ENCODE data around the gene DLG5. TPM values are rescaled to one million over a fixed set of nuclear protein-coding genes. Genes with fewer than 3 reads are reported as not detected.
"Not testable (repeated sequence)": the region's sequence is repeated elsewhere in the genome, so short reads cannot be mapped to it uniquely, and the experiment has no call there.

The DLG5 gene
- total RNA-seq, 2 experiments from 2014 or later = 3.2 to 3.5 TPM

GRCh38 chr10:77768039-77768438 is 158.5 kb downstream of the DLG5 start:
- ChIA-PET POLR2A (no interaction called here), CTCF (interaction anchor here (0.7 to 1.1 kb wide), 2 partner anchors 48 to 68 kb away, joined by 3 read pairs; no protein-coding TSS in a partner anchor)
- no peaks in the 10 kb centered on the region for H3K4me1 Mint-ChIP-seq (ENCODE audit: low read depth)
- DNase-seq (no peak), ATAC-seq (no peak)
- no peak overlapping the region for H3K4me3 Mint-ChIP-seq
- H3K9me3 Mint-ChIP-seq (ENCODE audit: insufficient read depth) = no peaks in the 10 kb centered on the region
- H3K27ac Mint-ChIP-seq = no peak overlapping the region
- H3K27me3 Mint-ChIP-seq (ENCODE audit: low read depth) = peaks cover 21% of the 10 kb centered on the region
- H3K36me3 Mint-ChIP-seq (ENCODE audit: low read depth) = no peaks in the 10 kb centered on the region

GRCh38 chr10:77763453-77764430 is 162.8 kb downstream of the DLG5 start:
- CTCF ChIA-PET = no interaction called here
- Mint-ChIP-seq H3K27me3 (ENCODE audit: low read depth) (peaks cover 23% of the 10 kb centered on the region), H3K36me3 (ENCODE audit: low read depth) (no peaks in the 10 kb centered on the region), H3K4me1 (ENCODE audit: low read depth) (no peaks in the 10 kb centered on the region), H3K4me3 (no peak overlapping the region), H3K27ac (no peak overlapping the region), H3K9me3 (ENCODE audit: insufficient read depth) (no peaks in the 10 kb centered on the region)
- POLR2A ChIA-PET = no interaction called here
- no peak for DNase-seq
- no peak for ATAC-seq

GRCh38 chr10:77758406-77758805 is 168.1 kb downstream of the DLG5 start:
- not testable (repeated sequence) for H3K27ac Mint-ChIP-seq; H3K36me3 Mint-ChIP-seq (ENCODE audit: low read depth)

GRCh38 chr10:77756319-77757232 is 170.0 kb downstream of the DLG5 start:
- Mint-ChIP-seq H3K27ac (no peak overlapping the region), H3K4me3 (no peak overlapping the region), H3K27me3 (ENCODE audit: low read depth) (peaks cover 36% of the 10 kb centered on the region), H3K9me3 (ENCODE audit: insufficient read depth) (no peaks in the 10 kb centered on the region), H3K4me1 (ENCODE audit: low read depth) (no peaks in the 10 kb centered on the region), H3K36me3 (ENCODE audit: low read depth) (no peaks in the 10 kb centered on the region)
- ChIA-PET POLR2A (no interaction called here), CTCF (interaction anchor here (1.0 to 1.4 kb wide), 4 partner anchors 9 to 40 kb away, joined by 3 to 5 read pairs (median 4); no protein-coding TSS in a partner anchor)
- DNase-seq (peak; percentile 40), ATAC-seq (no peak)

More at GRCh38 chr10:77758406-77758805, 168.1 kb downstream of the DLG5 start:
- DNase-seq; ATAC-seq; H3K4me3 Mint-ChIP-seq; CTCF ChIA-PET; H3K4me1 Mint-ChIP-seq (ENCODE audit: low read depth); POLR2A ChIA-PET; H3K9me3 Mint-ChIP-seq (ENCODE audit: insufficient read depth): not testable (repeated sequence)
- peaks cover 30% of the 10 kb centered on the region for H3K27me3 Mint-ChIP-seq (ENCODE audit: low read depth)

GRCh38 chr10:77746047-77746707 is 180.4 kb downstream of the DLG5 start:
- ATAC-seq (no peak), DNase-seq (no peak)
- Mint-ChIP-seq H3K4me1 (ENCODE audit: low read depth) (no peaks in the 10 kb centered on the region), H3K27me3 (ENCODE audit: low read depth) (peaks cover 3% of the 10 kb centered on the region), H3K36me3 (ENCODE audit: low read depth) (no peaks in the 10 kb centered on the region), H3K9me3 (ENCODE audit: insufficient read depth) (peaks cover 12% of the 10 kb centered on the region), H3K4me3 (no peak overlapping the region), H3K27ac (no peak overlapping the region)
- CTCF ChIA-PET = no interaction called here
- POLR2A ChIA-PET = no interaction called here

GRCh38 chr10:77744245-77744644 is 182.3 kb downstream of the DLG5 start:
- Mint-ChIP-seq H3K27me3 (ENCODE audit: low read depth) (peaks cover 8% of the 10 kb centered on the region), H3K36me3 (ENCODE audit: low read depth) (no peaks in the 10 kb centered on the region), H3K9me3 (ENCODE audit: insufficient read depth) (no peaks in the 10 kb centered on the region), H3K27ac (no peak overlapping the region), H3K4me1 (ENCODE audit: low read depth) (no peaks in the 10 kb centered on the region), H3K4me3 (no peak overlapping the region)
- POLR2A ChIA-PET = no interaction called here
- CTCF ChIA-PET = no interaction called here
- DNase-seq (no peak), ATAC-seq (no peak)

GRCh38 chr10:77742172-77742571 is 184.4 kb downstream of the DLG5 start:
- Mint-ChIP-seq H3K4me1 (ENCODE audit: low read depth) (no peaks in the 10 kb centered on the region), H3K9me3 (ENCODE audit: insufficient read depth) (no peaks in the 10 kb centered on the region), H3K27me3 (ENCODE audit: low read depth) (peaks cover 5% of the 10 kb centered on the region), H3K36me3 (ENCODE audit: low read depth) (no peaks in the 10 kb centered on the region), H3K27ac (no peak overlapping the region), H3K4me3 (no peak overlapping the region)
- ATAC-seq = no peak
- DNase-seq = no peak
- POLR2A ChIA-PET = no interaction called here
- CTCF ChIA-PET = no interaction called here

- CTCF ChIA-PET = no interaction called here
- Mint-ChIP-seq H3K36me3 (ENCODE audit: low read depth) (no peaks in the 10 kb centered on the region), H3K9me3 (ENCODE audit: insufficient read depth) (no peaks in the 10 kb centered on the region), H3K4me1 (ENCODE audit: low read depth) (no peaks in the 10 kb centered on the region), H3K4me3 (no peak overlapping the region), H3K27ac (no peak overlapping the region), H3K27me3 (ENCODE audit: low read depth) (peaks cover 5% of the 10 kb centered on the region)
- no peak for ATAC-seq
- DNase-seq = no peak
- POLR2A ChIA-PET = no interaction called here
Measured at GRCh38 chr10:77741746-77742145, 184.8 kb downstream of the DLG5 start.

Other genes with a start within 250 kb of the DLG5 start
- gene POLR3A, start 102.8 kb upstream of the DLG5 start, total RNA-seq = 10 to 100 TPM; 17.0 to 18.5 TPM
- gene RPS24, start 107.1 kb upstream of the DLG5 start, total RNA-seq = 1,000 to 10,000 TPM; 1,446 to 1,455 TPM

All from activated CD8-positive, alpha-beta T cell treated with anti-CD3 and anti-CD28 coated beads, Interleukin-2, amount 10 ng/mL, durations not matched to agents 7 days and 5 days (primary cell).